ENCODE results near the gene VAV3.
A peak's percentile ranks its signal among the peaks of the same experiment; 100 is the strongest.

Gene VAV3

DNA sequence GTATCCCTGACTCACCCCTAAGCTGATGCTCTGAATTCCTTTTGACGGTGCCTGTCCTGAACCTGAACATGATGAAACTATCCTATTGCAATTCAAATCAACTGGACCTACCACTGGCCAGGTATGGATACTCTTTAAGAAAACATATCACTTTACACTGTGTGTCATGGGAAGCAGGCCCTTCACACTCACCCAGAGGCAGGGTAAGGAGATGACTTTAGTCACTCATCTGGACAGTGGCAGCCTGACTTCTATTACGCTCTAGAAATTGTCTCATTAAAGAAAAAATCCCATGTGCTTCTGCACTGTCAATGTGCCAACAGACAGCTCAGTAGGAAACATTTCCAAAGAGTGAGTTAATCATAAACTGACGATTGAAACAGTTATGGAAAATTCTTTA is 94.3 kb downstream of the VAV3 start:
- H3K4me3 ChIP-seq (replicated peaks; ENCODE audit: low read depth, low read length), result no peak overlapping the region
- no peak for TF ChIP-seq CTCF (IDR thresholded peaks at IDR 0.05; ENCODE audit: low read length, missing control alignments)
- peak; percentile 38 for DNase-seq (ENCODE audit: low read depth)

DNA sequence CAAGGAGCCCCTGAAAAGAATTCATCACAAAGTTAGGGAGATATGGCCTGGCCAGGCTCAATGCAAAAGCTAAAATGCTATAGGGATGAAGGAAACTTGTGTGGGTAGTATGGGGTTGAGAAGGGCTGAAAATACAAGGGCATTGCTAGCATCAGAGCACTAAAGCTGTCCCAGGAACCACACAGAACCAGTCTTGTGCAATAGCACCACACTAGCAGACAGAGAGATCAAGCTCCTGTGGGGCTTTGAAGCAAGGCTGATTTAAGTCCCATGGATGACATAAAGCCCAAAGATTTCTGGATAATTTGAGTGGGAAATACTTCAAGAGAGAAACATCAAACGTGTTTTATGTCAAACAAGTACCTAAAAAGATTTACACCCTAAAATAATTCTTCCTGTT is 97.1 kb downstream of the VAV3 start:
- no peak overlapping the region for H3K4me3 ChIP-seq (replicated peaks; ENCODE audit: low read depth, low read length)
- TF ChIP-seq CTCF (IDR thresholded peaks at IDR 0.05; ENCODE audit: low read length, missing control alignments), result no peak
- DNase-seq (ENCODE audit: low read depth), result no peak

GRCh38 chr1:107867422-107867821 is 97.6 kb downstream of the VAV3 start:
- DNase-seq (ENCODE audit: low read depth), result no peak
- no peak for TF ChIP-seq CTCF (IDR thresholded peaks at IDR 0.05; ENCODE audit: low read length, missing control alignments)
- H3K4me3 ChIP-seq (replicated peaks; ENCODE audit: low read depth, low read length), result no peak overlapping the region

DNA sequence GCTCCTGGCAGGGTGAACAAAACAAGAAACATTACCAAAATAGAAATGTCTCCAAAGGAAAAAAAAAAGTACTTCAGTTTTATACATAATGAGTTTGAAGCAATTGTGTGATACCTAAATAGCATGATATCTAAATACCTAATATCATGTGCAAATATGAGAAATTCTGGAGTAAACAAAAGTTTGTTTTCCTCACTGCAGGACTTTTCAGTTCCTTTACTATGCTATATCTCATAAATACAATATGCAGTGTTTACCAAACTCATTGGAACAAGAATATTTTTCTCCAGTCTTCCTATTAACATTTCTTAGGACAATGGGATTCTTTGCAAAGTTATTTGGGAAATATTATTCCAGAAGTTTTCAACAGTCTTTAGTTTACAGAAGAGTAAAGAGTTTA is 98.1 kb downstream of the VAV3 start:
- DNase-seq (ENCODE audit: low read depth), result no peak
- TF ChIP-seq CTCF (IDR thresholded peaks at IDR 0.05; ENCODE audit: low read length, missing control alignments), result no peak
- no peak overlapping the region for H3K4me3 ChIP-seq (replicated peaks; ENCODE audit: low read depth, low read length)

GRCh38 chr1:107865627-107866026 is 99.4 kb downstream of the VAV3 start:
- DNase-seq (ENCODE audit: low read depth), result no peak
- H3K4me3 ChIP-seq (replicated peaks; ENCODE audit: low read depth, low read length), result no peak overlapping the region
- TF ChIP-seq CTCF (IDR thresholded peaks at IDR 0.05; ENCODE audit: low read length, missing control alignments), result no peak

DNA sequence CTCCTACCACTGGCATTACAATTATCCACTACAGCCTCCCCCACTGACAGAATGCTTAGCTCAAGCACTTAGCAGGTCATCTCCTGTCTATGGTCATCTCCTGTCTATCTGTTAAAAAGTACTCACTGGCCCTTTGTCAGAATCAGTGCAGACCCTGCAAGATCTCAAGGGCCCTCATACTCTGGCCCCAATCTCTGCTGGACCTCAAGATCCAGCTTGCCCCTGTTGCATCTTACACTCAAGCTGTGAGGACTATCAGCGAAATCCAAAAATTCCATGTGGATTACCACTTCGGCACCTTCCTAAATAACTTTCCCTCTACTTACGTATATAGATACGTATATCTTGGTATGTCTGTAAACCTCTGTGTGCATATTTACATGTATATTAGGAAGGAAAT is 101.6 kb downstream of the VAV3 start:
- no peak overlapping the region for H3K4me3 ChIP-seq (replicated peaks; ENCODE audit: low read depth, low read length)
- no peak for DNase-seq (ENCODE audit: low read depth)
- TF ChIP-seq CTCF (IDR thresholded peaks at IDR 0.05; ENCODE audit: low read length, missing control alignments), result no peak

- TF ChIP-seq CTCF (IDR thresholded peaks at IDR 0.05; ENCODE audit: low read length, missing control alignments), result no peak
- no peak overlapping the region for H3K4me3 ChIP-seq (replicated peaks; ENCODE audit: low read depth, low read length)
- peak; percentile 57 for DNase-seq (ENCODE audit: low read depth)
These were observed 102.9 kb downstream of the VAV3 start for GRCh38 chr1:107862064-107862463.
